ENCODE data around the gene HNRNPD. TPM values are rescaled to one million over a fixed set of nuclear protein-coding genes. Genes with fewer than 3 reads are reported as not detected.
"Not testable (repeated sequence)": the region's sequence is repeated elsewhere in the genome, so short reads cannot be mapped to it uniquely, and the experiment has no call there.

HNRNPD gene
- total RNA-seq, 1 donor from 2014 or later, result 91.8 TPM

DNA sequence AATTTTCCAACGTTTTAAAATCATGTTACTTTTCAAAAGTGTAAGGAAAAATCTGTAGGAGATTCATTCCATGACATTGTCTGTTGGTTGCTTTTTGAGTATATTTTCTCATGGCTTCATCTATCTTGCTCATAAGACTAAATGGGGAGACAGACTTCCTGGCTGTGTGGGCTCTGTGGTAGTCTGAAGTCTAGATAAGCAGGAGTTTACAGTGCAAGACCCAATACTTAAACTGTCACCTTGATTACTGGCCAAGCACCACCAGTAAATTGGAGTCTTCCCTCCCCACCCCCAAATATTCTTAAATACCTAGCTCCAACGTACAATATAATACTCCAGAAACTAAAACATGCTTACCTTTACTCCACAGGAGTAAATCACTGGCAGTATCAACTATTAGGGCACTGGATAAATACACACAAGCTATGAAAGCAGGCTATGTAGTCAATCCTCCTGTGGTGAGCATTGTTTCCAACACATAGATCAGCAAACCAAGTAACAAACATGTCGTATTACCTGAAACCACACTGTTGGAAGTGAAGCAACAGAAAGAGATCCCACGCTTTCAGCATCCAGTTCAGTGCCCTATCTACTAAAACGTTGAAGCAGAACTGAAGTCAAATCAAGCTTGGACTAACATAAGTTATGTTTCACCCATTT, 6.2 kb downstream of the HNRNPD start:
- peaks cover 95% of the 10 kb centered on the region for H3K4me1 ChIP-seq
- no peak overlapping the region for H3K27ac ChIP-seq
- no peak overlapping the region for H3K4me3 ChIP-seq
- intact Hi-C loops (cut with DNase I), result no loop called here
- no peak for DNase-seq (ENCODE audit: extremely low spot score in 2 of 2)
- H3K27me3 ChIP-seq, result no peaks in the 10 kb centered on the region
- H3K36me3 ChIP-seq, result no peaks in the 10 kb centered on the region
- H3K9me3 ChIP-seq, result no peaks in the 10 kb centered on the region
- no peak for TF ChIP-seq POLR2AphosphoS5 (IDR thresholded peaks at IDR 0.05; ENCODE audit: insufficient read depth in 1 of 2, low read depth in 1 of 2)

DNA sequence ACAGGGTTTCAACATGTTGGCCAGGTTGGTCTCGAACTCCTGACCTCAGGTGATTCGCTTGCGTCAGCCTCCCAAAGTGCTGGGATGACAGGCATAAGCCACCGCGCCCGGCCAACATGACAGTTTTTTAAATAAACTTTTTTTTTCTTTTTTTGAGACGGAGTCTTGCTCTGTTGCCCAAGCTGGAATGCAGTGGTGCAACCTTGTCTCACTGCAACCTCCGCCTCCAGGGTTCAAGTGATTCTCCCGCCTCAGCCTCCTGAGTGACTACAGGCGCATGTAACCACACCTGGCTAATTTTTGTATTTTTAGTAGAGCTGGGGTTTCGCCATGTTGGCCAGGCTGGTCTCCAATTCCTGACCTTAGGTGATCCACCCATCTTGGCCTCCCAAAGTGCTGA, 7.4 kb downstream of the HNRNPD start:
- H3K36me3 ChIP-seq; H3K27ac ChIP-seq; H3K27me3 ChIP-seq; H3K9me3 ChIP-seq; DNase-seq (ENCODE audit: extremely low spot score in 2 of 2); H3K4me3 ChIP-seq; intact Hi-C loops (cut with DNase I): not testable (repeated sequence)
- peaks cover 94% of the 10 kb centered on the region for H3K4me1 ChIP-seq

DNA sequence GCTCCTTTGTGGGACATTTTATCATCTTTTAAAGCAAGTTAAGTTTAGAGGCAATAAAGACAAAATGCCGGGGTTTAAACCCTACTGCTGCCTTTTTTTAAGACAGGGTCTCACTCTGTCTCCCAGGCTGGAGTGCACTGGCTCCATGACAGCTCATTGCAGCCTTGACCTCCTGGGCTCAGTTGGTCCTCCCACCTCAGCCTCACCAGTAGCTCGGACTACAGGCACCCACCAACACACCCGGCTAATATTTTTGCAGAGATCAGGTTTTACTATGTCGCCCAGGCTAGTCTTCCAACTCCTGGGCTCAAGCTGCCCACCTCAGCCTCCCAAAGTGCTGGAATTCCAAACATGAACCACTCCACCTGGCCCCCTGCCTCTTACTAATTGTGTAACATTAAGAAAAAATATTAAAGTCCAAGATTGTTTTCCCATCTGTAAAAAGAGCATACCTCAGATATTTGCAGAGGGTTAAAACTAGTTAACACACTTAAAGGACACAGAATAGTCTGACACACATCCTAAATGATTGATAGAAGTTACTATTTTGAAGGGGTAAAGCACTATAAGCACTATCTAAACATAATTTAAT, 9.8 kb downstream of the HNRNPD start:
- peaks cover 95% of the 10 kb centered on the region for H3K4me1 ChIP-seq

DNA sequence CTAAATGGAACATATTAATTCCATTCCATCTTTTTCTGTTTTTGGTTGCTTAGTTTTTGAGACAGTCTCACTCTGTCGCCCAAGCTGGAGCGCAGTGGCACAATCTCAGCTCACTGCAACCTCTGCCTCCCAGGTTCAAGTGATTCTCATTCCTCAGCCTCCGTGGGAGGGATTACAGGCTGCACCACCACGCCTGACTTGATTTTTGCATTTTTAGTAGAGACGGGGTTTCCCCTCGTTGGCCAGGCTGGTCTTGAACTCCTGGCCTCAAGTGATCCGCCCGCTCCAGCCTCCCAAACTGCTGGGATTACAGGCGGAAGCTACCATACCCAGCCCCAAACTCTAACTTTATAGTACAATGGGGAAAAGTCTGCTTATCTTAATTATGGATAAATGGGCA, 11.2 kb downstream of the HNRNPD start:
- DNase-seq (ENCODE audit: extremely low spot score in 2 of 2), result no peak
- H3K27me3 ChIP-seq, result no peaks in the 10 kb centered on the region
- peaks cover 95% of the 10 kb centered on the region for H3K4me1 ChIP-seq
- TF ChIP-seq POLR2A (IDR thresholded peaks at IDR 0.05), result no peak
- TF ChIP-seq POLR2AphosphoS5 (IDR thresholded peaks at IDR 0.05; ENCODE audit: insufficient read depth in 1 of 2, low read depth in 1 of 2), result no peak
- TF ChIP-seq, protein P1, sequence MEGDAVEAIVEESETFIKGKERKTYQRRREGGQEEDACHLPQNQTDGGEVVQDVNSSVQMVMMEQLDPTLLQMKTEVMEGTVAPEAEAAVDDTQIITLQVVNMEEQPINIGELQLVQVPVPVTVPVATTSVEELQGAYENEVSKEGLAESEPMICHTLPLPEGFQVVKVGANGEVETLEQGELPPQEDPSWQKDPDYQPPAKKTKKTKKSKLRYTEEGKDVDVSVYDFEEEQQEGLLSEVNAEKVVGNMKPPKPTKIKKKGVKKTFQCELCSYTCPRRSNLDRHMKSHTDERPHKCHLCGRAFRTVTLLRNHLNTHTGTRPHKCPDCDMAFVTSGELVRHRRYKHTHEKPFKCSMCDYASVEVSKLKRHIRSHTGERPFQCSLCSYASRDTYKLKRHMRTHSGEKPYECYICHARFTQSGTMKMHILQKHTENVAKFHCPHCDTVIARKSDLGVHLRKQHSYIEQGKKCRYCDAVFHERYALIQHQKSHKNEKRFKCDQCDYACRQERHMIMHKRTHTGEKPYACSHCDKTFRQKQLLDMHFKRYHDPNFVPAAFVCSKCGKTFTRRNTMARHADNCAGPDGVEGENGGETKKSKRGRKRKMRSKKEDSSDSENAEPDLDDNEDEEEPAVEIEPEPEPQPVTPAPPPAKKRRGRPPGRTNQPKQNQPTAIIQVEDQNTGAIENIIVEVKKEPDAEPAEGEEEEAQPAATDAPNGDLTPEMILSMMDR (IDR thresholded peaks at IDR 0.05), result no peak
- H3K9me3 ChIP-seq, result no peaks in the 10 kb centered on the region
- H3K4me3 ChIP-seq, result no peak overlapping the region
- intact Hi-C loops (cut with DNase I), result no loop called here
- peaks cover 0 to 6% of the 10 kb centered on the region in 2 donors for H3K36me3 ChIP-seq
- no peak overlapping the region for H3K27ac ChIP-seq

More for the DNA sequence above, 9.8 kb downstream of the HNRNPD start:
- no peaks in the 10 kb centered on the region for H3K27me3 ChIP-seq
- no peak overlapping the region for H3K4me3 ChIP-seq
- intact Hi-C loops (cut with DNase I), result no loop called here
- TF ChIP-seq, protein P1 (IDR thresholded peaks at IDR 0.05), result no peak
- no peak for TF ChIP-seq POLR2AphosphoS5 (IDR thresholded peaks at IDR 0.05; ENCODE audit: insufficient read depth in 1 of 2, low read depth in 1 of 2)
- TF ChIP-seq POLR2A (IDR thresholded peaks at IDR 0.05), result no peak
- H3K9me3 ChIP-seq, result no peaks in the 10 kb centered on the region
- no peak overlapping the region for H3K27ac ChIP-seq
- DNase-seq (ENCODE audit: extremely low spot score in 2 of 2), result no peak
- no peaks in the 10 kb centered on the region for H3K36me3 ChIP-seq

DNA sequence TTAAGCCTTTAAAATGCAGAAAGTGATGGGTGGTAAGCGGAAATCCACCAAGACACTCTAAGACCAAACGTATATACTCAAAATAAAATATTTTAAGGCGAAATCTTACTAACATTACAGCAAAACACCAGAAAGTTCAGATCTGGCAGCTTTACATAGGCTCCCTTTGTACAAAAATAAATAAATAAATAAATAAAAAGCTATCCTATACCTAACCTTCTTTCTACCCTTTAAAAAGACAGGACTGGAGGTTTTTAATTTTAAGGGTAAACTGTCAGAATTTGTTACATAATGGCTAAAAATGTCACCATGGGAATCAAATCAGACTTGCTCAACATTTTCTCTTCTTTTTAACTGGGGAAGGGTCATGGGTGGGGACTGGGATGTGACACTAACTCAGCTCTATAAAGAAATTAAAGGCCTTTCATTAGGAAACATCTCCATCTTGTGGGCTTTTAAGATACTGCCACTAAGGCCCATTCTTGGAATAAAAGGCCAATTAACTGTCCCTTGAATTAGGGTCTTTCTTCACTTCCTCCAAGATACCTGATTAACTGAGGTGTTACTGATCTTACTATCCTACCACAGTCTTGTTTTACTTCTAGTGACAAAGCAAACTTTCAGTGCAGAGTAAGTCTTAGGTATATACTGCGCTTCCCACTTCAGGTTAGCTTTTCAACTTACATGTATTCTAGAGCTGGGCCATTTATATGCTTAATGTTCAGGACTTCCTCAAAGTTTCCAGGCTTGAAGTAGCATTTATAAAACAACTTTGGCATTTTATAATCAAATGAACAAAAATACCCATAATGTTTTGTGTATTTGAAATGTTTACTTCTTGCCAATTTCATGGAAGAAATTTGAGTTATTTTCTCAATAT, 13.3 kb downstream of the HNRNPD start:
- intact Hi-C loops (cut with DNase I), result no loop called here
- Histone ChIP-seq H3K9me3 (no peaks in the 10 kb centered on the region), H3K27me3 (no peaks in the 10 kb centered on the region), H3K27ac (no peak overlapping the region), H3K4me1 (peaks cover 92% of the 10 kb centered on the region), H3K4me3 (no peak overlapping the region), H3K36me3 (peaks cover 0 to 25% of the 10 kb centered on the region in 2 donors)
- no peak for DNase-seq (ENCODE audit: extremely low spot score in 2 of 2)
- no peak for TF ChIP-seq POLR2A (IDR thresholded peaks at IDR 0.05)
- TF ChIP-seq, protein P1 (IDR thresholded peaks at IDR 0.05), result peak; percentile 20 to 50 (median 37)
